ENCODE data around the gene MMP23B.

MMP23B gene

DNA sequence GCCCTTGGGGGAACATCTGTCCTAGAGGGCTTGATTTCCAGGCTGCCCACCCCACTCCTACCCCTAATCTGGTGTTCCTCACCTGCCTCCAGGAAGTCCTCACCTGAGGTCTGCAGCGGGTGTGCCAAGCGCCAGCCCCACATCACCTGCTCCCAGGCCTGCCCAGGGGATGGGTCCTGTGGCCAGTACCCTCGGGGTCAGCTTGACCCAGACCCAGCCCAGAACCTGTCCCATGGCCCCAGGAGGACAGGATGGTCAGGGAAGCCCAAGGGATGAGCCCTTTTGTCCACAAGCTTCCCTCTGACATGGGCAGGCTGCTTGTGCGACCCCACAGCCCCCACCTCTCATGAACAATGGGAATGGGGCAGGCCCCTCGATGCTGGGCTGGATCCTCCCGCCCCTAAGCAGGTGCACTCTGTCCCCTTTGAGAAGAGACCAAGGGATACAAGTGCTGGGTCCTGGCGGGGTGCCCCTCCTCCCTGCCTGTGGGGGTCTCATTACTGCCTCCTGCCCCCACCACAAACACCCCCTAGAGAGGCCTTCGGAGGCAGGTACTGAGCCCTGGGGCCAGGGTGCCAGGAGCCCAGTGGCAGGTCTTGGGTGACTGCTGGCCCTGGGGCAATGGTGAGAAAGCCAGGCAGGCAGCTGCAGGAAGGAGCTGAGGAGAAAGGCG lies 13.4 kb upstream of the MMP23B start:
- no peak for DNase-seq

DNA sequence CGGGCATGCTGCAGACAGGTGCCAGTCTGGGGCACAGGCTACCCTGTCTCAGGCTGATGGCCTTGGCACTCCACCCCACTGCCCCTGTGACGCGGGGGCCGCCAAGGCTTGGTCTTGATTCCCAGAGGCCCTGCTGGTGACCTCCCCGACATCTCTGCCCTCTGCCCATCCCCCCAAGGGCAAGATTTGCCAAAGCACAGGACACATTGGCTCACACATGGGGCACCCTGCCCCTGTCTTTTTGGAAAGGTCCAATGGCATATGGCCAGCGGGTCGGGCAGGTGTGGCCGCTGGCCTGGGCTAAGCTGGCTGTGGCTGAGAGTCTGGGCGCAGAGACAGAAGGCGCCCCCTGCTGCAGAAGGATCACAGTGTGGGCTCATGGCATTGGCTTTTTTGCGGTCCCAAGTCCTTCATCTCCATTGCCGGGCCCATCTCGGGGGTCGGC lies 12.0 kb upstream of the MMP23B start:
- no peak for DNase-seq

DNA sequence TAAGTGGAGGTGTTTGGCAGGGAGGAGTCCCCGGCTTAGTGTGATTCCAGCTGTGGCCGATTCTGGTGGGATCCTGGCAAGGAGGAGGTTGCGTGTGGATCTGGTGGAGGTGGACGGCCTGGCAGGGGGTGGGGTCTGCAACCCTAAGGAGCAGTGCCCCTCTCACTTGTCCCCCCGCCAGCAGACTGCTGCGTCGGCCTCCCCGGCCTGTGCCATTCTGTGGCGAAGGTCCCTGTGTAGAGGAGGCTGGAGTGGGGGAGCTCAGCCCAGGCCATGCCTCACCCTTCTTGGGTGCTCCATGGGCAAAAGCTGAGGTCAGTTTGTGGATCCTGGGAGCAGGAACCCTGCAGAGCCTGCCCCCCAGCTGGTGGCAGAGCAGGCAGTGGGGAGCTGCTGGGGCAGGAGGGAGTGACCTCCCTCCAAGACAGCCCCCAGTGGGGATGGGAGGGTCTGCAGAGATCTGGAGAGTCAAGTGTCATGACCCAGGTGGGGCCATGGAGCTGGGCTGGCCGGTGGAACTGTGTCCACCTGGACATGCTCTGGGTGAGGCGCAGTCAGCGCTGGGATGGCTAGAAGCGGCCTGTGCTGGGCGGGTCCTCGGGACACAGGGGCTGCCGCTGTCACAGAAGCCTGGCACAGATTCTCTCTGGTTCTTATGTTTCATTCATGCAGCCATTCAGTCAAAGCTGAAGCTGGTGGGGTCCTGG lies 11.4 kb upstream of the MMP23B start:
- no peak for DNase-seq

DNA sequence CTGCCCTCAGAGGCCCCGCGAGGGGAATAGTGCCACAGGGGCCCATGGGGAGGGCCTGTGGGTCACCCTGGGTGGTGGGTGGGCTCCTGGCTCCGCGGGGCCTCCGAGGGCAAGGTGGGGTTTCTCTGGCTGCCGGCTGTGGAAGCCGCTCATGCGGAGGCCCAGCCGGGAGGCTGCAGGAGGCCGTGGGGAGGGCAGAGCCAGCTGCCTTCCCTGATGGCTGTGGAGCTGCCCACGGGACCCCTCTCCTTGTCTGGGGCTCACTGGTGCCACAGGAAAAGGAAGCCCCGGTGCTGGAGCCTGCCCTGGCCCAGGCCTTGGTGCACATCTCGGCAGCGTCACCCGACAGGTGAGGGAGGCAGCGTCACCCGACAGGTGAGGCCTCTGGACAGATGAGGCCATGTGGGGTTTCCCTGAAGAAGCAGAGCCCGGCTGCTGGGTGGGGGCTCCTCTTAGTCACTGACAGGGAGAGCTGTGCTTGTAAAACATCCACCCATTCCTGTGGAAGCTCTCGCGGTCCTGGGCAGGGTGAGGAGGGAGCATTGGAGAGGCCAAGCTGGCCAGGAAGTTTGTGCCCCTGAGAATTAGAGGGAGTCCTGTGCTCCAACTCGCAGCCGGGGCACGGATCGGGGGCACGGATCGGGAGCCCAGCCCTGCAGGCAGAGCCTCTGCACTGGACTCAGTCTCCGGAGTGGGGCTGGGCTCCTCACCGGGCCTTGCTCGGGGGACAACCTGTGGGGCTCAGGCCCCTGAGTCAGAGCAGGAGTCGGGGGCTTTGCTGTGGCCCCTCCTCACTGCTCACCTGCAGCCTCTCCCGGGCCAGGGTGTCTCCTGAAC lies 10.6 kb upstream of the MMP23B start:
- DNase-seq: no peak

DNA sequence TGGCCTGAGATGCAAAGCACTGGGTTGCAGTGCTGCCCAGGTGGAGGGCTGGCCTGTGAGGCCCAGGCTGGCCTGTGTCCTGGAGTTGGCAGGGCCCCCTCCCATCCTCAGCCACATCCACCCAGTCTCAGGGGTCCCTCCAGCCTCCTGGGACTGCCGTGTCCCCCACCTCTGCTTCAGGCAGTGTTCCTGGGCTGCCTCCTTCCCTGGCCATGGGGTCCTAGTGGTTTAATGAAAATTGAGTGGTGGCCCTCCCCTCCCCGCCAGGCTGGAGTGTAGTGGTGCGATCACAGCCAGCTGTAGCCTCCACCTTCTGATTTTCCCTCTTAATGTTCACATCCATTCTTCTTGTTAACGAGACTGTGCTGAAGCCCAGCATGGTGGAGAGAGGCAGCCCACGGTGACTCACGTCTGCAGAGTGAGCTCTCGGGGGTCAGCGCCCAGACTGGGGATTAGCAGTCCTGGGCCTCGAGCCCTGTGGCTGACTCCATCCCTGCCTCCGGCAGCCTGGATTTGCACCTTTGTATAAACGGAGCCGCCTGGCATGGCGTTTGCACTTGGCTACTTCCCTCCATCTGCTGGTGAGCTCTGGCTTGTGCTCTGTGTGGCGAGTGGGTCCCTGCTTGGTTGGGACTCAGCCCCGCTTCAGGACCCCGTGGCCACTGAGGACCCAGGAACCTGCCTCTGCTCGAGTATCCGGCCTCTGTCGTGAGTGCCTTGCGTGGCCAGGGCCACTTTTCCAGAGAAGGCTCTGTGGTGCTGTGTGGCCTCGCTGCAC lies 9.8 kb upstream of the MMP23B start:
- DNase-seq: no peak

DNA sequence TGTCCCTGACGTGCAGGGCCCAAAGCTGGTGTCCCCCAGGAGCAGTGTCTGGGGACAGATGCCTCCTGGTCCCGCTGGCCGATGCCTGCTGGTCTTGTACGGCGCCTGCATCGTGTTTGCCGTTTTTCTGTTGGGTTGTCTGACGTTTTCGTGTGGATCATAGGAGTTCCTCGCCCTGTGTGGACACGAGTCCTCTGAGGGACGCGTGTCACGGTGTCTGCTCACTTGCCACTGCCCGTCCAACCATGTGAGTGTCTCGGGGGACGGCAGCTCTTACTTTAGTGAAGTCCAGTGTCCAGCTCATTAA lies 9.2 kb upstream of the MMP23B start:
- no peak for DNase-seq

DNA sequence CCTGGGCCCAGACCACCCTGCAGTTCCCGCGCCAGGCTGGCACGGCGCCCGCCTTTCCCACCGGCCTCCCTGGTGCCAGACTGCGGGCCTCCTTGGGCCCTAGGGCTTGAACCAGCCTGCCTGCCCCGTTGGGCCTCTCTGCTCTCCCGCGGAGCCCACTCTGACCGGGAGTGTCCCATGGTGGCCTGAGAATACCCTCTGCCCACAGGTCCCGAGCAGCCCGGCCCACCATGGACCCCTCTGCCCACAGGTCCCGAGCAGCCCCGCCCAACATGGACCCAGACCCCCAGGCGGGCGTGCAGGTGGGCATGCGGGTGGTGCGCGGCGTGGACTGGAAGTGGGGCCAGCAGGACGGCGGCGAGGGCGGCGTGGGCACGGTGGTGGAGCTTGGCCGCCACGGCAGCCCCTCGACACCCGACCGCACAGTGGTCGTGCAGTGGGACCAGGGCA lies 8.8 kb upstream of the MMP23B start:
- no peak for DNase-seq

DNA sequence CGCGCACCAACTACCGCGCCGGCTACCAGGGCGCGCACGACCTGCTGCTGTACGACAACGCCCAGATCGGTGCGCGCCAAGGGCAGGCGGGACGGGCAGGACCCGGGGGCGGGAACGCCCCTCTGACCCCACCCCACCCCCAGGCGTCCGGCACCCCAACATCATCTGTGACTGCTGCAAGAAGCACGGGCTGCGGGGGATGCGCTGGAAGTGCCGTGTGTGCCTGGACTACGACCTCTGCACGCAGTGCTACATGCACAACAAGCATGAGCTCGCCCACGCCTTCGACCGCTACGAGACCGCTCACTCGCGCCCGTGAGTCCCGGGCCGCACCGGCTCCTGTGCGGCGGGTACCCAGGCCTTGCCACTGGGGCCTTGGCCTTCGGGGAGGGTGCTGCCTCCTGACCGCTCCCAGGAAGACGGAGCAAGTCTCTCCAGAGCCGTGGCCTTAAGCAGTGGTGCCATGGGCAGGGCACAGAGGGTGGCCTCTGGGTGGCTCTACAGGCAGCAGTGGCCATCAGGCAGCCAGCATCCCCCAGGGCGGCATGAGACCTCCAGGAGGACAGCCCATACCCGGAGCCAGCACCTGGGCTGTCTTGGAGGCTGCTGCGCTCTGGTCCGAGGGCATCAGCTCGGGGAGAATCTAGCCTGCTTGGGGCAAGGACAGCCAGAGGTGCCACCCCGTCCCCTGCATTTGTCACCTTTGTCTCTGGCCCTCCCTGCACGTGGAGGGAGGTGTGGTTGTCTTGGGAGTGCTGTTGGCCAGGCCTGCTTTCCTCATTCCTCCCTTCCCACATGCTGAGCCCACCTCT lies 8.1 kb upstream of the MMP23B start:
- DNase-seq: no peak

DNA sequence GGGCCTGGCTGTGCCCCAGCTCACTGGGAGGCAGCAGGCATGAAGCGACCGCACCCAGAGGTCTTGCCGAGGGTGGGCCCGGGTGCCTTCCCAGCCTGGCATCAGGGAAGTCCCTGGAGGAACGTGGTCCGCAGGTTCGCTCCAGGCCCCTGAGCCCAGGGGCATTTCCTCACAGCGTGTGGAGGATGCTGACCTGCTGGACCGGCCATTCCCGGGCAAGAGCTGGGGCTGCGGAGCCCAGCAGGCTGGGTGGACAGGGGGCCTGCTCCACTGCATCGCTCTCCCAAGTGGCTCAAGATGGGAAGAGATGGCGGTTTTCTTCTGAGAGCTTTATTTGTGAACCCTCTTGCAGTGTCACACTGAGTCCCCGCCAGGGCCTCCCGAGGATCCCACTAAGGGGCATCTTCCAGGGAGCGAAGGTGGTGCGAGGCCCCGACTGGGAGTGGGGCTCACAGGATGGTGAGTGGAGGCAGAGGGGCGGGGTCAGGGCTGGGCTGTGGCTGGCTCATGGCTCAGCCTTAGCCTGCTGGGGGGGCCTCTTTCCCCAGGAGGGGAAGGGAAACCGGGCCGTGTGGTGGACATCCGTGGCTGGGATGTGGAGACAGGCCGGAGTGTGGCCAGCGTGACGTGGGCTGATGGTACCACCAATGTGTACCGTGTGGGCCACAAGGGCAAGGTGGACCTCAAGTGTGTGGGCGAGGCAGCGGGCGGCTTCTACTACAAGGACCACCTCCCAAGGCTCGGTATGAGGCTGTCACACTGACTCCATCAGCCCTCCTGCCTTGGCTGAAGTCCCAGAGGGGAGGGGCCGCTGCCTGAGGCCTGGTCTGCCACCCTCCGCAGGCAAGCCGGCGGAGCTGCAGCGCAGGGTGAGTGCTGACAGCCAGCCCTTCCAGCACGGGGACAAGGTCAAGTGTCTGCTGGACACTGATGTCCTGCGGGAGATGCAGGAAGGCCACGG lies 7.2 kb upstream of the MMP23B start:
- DNase-seq: no peak

DNA sequence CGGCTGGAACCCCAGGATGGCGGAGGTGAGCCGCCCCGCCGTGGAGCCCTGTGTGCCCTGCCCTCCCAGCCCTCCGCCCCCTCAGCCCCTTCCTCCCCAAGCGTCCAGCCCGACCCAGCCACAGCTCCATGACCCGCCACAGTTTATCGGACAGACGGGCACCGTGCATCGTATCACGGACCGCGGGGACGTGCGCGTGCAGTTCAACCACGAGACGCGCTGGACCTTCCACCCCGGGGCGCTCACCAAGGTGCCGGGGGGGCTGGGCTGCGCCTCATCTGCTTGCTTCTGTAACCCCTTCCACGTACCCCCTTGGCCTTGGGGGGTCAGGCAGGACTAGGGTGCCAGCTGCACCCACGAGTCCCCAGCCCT lies 6.6 kb upstream of the MMP23B start:
- no peak for DNase-seq

DNA sequence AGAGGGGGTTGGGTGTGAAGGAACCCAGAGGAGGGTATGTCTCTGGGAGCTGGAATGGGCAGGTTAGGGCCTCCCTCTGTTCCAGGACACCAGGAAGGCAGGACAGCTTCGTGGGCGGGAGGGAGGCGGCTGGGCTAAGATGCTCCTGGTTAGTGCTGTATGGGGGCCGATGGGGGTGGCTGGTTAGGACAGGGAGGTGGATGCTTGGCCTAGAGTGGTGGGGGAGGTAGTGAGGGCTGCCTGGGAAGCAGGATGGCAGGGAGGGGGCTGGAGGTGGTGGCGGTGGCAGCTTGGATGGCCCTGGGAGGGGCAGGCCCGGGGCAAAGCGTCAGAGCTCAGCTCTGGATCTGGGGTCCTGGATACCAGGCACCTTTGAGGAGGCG lies 6.2 kb upstream of the MMP23B start:
- no peak for DNase-seq

DNA sequence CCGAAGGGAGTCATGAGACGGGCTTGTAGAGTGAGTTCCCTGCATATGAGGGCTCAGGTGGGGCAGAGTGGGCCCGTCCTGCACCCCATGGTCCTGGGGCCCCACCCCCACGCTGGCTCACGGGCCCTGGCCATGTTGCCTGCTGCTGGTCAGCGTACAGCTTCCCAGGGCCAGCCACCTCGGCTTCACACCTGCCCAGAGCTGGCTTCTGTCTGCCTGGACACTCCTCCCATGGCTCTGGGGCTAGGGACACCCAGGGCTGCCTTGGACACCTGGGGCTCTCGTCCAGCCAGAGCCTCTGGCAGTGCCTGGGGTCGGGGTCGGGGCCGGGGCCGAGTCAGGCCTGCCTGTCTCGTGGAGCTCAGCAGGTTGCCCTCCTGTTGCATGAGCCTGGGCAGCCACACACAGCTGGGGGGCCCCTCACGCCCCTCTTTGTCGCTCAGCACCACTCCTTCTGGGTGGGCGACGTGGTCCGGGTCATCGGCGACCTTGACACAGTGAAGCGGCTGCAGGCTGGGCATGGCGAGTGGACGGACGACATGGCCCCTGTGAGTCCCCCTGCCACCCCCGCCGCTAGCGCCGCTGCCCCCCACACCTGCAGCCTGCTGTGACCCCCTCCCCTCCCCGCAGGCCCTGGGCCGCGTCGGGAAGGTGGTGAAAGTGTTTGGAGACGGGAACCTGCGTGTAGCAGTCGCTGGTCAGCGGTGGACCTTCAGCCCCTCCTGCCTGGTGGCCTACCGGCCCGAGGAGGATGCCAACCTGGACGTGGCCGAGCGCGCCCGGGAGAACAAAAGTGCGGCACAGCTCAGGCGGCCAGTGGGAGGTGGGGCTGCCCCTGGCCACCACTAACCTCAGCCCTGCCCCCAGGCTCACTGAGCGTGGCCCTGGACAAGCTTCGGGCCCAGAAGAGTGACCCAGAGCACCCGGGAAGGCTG lies 5.5 kb upstream of the MMP23B start:
- no peak for DNase-seq

DNA sequence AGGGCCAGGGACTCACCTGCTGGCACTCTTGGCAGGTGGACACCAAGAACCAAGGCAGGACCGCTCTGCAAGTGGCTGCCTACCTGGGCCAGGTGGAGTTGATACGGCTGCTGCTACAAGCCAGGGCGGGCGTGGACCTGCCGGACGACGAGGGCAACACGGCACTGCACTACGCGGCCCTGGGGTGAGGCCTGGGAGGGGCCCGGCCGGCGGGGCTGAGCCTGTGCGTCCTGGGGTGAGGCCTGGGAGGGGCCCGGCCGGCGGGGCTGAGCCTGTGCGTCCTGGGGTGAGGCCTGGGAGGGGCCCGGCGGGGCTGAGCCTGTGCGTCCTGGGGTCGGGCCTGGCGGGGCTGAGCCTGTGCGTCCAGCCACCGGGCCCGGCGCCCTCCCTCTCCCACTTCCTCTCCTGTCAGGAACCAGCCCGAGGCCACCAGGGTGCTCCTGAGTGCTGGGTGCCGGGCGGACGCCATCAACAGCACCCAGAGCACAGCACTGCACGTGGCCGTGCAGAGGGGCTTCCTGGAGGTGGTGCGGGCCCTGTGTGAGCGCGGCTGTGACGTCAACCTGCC lies 4.6 kb upstream of the MMP23B start:
- no peak for DNase-seq

DNA sequence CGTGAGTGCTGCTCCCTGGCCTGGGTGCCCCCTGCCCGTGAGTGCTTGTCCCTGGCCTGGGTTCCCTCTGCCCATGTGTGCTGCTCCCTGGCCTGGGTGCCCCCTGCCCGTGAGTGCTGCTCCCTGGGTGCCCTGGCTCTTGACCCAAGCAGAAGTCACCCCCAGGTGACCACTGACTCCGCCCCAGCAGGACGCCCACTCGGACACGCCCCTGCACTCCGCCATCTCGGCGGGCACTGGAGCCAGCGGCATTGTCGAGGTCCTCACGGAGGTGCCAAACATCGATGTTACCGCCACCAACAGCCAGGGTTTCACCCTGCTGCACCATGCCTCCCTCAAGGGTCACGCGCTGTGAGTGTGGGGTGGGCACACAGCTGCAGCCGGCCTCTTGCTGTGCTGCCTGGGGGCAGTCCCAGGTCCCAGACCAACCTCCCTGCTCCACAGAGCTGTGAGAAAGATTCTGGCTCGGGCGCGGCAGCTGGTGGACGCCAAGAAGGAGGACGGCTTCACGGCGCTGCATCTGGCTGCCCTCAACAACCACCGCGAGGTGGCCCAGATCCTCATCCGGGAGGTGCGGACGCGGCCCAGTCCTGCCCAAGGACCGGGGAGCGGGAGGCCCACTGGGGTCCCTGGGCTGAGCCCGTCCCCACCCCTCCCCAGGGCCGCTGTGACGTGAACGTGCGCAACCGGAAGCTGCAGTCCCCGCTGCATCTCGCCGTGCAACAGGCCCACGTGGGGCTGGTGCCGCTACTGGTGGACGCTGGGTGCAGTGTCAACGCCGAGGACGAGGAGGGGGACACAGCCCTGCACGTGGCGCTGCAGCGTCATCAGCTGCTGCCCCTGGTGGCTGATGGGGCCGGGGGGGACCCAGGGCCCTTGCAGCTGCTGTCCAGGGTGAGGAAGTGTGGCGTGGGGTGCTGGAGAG lies 3.9 kb upstream of the MMP23B start:
- DNase-seq: no peak

DNA sequence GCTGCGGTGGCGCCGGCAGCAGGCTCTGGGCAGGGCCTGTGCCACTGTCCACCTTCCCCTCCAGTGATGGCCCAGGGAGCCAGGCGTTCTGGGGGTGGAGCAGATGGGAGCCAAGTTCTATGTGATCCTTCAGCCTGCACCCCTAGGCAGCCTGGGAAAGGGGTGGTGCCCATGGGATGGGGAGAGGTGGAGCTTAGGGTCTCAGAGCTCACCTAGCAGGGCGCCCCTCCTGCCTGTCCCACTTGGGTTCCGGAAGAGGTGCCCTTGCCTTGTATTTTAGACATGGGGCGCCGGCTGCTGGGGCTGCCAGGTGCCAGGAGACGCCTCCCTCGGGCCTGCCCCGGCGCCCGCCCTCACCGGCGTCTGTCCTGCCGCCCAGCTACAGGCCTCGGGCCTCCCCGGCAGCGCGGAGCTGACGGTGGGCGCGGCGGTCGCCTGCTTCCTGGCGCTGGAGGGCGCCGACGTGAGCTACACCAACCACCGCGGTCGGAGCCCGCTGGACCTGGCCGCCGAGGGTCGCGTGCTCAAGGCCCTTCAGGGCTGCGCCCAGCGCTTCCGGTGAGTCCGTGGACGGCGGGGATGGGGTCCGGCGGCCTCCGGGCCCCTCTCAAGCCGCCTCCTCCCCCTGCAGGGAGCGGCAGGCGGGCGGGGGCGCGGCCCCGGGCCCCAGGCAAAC lies 3.1 kb upstream of the MMP23B start:
- DNase-seq: no peak

DNA sequence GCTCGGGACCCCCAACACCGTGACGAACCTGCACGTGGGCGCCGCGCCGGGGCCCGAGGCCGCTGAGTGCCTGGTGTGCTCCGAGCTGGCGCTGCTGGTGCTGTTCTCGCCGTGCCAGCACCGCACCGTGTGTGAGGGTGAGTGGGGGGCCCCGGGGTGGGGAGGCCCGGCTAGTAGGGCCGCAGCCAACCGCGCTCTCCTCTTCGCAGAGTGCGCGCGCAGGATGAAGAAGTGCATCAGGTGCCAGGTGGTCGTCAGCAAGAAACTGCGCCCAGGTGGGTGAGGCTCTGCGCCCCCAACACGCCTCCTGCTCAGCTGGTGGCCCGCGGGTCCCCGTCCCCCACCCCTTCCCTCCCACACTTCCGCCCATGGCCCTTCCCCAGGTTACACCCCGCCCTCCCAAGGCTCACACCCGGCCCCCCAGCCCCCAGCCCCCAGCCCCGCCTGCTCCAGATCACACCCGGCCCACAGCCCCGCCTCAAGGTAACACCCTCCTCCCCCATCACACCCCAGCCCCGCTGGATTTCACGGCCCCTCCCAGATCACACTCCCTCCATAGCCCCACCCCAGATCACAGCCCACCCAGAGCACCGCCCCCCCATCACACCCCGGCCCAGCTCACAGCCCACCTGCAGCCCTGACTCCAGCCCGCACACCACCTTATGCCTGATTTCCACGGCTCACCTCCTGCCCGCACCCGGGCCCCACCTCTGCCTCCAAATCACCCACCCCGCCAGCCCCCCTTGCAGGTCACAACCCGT lies 2.4 kb upstream of the MMP23B start:
- DNase-seq: peak in 1 of 56 donors; percentile 2

Measured in amygdala (tissue), 56 donors.